NCI-H1694 (cell line): ENCODE measurements around the gene OR2K2.
A peak's percentile ranks its signal among the peaks of the same experiment; 100 is the strongest.
"Not testable (repeated sequence)": the region's sequence is repeated elsewhere in the genome, so short reads cannot be mapped to it uniquely, and the experiment has no call there.

ENCODE experiments used
- DNase-seq: peaks from one replicate; lab custom pipeline; 2025; lab: John Stamatoyannopoulos, UW

Gene OR2K2, protein sequence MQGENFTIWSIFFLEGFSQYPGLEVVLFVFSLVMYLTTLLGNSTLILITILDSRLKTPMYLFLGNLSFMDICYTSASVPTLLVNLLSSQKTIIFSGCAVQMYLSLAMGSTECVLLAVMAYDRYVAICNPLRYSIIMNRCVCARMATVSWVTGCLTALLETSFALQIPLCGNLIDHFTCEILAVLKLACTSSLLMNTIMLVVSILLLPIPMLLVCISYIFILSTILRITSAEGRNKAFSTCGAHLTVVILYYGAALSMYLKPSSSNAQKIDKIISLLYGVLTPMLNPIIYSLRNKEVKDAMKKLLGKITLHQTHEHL

DNA sequence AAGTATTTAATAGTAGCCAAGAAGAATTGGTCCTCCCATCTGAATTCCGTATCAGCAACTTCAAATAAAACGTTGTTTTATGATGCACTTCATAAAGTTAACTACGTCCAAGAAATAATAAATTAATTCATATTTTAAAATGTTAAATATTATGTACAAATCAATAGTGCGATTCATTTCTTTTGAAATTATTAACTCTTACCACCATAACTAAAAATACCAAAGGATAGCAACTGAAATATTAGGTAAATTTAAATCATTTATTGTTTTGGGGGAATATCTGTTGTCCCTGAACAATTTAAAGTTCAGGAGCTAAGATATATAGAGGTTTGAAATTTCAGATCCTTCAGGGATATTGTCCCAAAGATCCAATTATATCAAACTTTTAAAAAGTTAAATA is at the start of gene OR2K2:
Gene OR2K2, minus strand, starts transcription at position 101 of the 400 bp plus-strand sequence. CDS start 1,791 bp downstream, outside the sequence.
- no peak for DNase-seq

DNA sequence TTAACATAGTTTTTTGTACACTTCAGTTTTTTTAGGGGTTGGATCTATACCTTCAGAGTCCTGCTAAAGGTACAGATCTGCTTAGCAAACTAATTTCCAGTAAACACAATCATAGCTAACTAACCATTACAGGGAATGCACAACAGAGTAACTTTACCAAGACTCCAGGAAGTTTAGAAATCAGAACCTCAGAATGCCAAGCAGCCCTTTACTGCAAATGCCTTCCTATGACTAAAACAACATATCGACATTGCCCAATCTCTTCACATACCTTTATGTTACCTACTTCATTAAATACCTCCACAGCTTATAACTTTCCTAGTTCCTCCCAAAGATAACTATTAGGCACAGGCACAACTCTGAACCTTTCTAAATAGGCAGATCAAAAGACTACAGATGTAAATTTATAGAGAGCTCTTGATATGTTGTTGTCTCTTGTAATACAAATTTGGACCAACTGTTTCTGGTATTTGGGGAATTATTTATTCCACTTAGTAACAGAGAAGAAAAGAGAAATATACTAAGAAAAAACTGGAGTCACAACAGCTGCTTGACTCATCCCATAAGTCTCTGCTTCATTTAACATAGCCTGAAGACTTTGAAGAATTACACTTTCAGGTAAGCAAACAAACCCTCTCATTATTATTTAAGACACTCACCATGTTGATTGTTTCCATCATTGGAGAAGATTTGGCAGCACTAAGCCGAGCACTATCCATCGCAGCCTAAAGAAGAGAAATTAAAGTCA is 46.0 kb upstream of the OR2K2 start:
- DNase-seq = no peak

DNA sequence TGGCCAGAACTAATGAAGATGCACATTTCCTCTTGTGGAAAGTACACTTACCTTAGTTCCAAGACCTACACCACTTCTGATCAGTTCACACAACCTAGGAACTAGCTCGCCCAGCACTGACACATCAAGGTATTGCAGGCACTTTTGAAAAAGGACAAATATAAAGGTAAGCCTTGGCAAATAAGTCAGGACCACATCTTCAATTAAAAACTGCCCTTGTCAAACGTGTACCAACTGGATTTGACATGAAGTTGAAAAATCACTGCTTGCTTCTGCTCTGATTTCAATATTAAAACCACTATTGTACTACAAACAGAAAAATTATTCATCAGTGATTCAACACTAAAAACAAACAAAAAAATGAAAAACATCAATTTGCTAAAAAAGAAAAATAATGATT is 45.0 kb upstream of the OR2K2 start:
- DNase-seq = no peak

DNA sequence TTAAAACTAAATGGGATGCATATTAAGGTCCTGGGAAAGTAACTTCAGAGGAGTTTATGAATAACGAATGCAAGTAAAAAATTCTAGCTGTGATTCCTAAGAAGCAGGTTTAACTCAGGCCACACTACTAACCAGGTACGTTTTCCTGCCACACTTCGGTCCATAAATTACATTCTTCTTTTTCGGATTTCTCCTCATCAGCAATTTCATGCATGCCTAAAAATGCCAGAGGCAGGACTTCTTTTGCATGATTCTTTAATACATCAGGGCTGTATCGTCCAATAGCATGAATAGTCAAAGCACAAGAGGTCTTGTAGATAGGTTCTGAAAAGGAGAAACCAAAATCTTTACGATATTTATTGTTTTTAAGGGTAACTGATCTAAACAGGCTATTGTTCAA is 42.3 kb upstream of the OR2K2 start:
- no peak for DNase-seq

DNA sequence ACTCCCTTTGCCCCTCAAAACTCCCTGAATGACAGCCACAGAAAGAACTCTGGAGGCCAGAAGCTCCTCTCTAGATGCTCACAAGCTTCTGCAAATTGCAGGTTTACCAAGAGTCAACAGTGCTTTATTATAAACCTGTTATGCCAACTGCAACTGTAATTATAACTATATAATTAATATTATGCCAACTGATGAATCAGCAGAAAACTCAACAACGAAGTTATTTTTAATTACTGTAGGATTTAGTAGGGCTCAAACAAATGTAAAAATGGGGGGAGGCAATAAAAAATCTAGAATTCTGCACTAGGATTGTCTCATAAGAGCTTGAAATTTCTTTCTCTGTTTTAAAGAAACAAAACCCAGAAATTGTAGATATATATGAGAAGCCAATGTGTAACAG is 37.0 kb upstream of the OR2K2 start:
- no peak for DNase-seq

DNA sequence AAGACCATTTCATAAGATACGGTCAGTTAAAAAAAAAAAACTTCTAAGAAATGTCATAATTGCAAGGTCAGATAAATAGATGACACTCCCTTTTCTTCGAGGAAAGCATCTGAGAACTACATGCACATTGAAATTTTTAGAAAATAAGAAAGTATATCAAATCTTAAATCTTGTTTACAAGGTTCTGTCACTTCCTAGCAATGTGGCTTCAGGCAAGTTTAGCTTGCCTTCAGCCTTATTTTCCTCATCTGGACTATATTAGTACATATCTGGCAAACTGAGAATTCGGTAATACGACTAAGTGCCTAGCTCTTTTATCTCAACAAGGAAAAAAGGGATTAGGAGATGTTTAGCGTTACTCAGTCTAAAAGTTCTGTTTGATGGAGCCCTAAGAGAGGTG is 32.5 kb upstream of the OR2K2 start:
- no peak for DNase-seq

DNA sequence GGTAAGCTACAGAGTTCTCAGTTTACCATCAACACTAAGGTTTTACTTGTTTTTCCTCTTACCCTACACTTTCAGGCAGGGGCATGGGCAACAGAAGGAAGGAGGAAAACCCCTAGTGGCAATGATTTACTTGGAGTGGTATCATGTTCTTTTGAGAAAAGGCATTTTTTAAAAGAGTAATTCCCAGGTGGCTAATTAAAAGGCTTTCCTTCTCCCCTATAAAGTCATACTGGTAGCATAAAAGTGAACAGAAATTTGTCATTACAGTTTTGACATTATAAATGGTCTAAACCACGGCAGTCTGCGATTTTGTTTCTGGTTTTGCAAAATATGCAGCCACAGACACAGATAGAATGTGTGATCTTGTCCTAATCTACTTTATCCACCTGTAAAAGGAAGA is 30.9 kb upstream of the OR2K2 start:
- no peak for DNase-seq

DNA sequence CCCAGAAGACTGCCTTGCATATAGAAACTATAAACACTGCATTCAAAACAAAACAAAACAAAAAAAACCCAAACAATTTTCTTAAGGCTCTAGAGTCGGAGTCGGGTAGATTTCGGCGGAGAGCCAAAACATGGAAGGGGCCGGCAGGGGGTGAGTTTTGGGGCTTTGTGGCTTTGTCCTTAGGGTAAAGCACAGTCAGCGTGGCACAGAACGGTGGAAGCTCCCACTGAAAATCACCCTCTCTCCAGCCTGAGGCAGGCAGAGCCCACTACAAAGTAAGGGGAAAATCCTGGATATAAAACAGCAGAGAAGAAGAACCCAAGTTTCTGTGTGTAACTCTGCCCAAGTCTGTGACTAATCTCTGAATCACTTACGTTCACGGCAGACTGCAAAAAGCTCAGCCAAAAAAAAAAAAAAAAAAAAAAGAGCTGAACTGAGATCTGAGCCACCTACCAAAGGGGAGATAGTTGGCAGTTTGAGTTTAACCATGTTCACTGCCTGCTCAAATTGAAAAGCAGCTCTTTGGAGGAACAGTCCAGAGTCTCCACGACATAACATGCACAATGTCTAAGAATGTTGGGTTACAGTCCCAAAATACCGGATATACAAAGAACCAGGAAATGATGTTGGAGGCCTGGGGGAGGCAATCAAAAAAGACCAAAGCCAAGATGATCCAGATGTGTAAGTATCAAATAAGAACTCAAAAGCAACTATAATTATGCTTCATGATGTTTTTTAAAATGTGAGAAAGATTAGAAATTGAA is 26.6 kb upstream of the OR2K2 start:
- DNase-seq = no peak

DNA sequence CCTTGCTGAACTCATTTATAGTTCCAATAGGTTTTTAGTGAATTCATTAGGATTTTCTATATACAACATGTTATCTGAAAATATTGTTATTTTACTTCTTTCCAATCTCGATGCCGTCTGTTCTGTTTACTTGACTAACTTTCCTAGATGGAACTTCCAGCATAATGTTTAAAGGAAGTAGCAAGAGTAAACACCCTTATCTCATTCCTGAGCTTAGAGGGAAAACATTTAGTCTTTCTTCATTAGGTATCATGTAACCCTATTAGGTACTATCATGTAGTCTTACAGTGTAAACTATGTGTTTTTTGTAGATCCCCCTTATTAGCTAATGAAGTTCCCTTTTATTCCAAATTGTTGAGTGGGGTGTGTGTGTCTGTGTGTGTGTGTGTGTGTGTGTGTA is 22.5 kb upstream of the OR2K2 start:
- no peak for DNase-seq

DNA sequence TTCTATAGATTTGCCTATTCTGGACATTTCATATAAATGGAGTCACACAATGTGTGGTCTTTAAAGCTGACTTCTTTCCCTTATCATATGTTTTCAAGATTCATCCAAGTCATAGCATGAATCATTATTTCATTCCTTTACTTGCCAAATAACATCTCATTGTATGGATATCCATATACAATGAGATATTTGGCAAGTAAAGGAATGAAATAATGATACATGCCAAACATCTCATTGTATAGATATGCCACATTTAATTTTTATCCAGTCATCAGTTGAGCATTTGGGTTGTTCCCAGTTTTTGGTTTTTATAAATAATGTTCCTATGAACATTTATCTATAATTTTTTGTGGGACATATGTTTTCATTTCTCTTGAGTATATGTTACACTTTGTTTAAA is 20.5 kb upstream of the OR2K2 start:
- no peak for DNase-seq

DNA sequence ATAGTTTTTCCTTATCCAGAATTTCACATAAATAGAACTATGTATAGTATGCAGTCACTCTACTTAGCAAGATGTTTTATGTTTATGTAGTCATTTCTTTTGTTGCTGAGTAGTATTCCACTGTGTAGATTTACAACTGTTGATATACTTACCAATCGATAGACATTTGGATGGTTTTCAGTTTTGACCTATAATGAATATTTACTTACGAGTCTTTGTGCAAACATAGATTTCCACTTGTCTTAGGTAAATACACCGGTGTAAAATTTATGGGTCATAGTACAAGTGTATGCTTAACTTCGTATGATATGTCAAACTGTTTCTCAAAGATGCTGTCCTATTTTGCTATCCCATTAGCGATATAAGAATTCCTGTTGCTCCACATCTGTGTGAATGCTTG is 19.7 kb upstream of the OR2K2 start:
- no peak for DNase-seq

DNA sequence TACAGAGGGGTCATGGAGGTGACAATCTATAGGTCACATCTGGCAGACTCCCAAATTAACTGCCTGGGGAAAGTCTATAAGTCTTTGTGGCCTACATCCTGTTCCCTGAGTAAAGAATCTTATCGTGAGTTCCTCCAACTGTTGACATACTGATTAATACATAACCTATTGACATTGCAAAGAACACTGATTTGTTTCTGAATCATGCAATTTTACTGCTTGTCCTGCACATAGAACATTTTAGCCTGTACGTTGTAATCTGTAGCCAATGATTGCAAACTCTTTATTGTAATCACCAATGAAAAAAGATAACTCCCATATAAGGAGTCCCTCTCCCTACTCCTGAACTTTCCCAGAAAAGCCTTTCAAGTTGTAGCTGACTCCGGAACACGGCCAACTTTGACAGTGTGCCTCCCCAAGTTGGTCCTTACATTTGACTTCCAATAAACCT is 18.8 kb upstream of the OR2K2 start:
- DNase-seq = no peak

DNA sequence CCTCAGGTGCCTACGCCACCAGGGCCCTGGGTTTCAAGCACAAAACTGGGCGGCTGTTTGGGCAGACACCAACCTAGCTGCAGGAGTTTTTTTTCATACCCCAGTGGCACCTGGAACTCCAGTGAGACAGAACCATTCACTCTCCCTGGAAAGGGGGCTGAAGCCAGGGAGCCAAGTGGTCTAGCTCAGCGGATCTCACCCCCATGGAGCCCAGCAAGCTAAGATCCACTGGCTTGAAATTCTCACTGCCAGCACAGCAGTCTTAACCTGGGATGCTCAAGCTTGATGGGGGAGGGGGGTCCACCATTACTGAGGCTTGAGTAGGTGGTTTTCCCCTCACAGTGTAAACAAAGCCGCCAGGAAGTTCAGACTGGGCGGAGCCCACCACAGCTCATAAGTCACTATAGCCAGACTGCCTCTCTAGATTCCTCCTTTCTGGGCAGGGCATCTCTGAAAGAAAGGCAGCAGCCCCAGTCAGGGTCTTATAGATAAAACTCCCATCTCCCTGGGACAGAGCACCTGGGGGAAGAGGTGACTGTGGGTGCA is 4.4 kb upstream of the OR2K2 start:
- DNase-seq = not testable (repeated sequence)

DNA sequence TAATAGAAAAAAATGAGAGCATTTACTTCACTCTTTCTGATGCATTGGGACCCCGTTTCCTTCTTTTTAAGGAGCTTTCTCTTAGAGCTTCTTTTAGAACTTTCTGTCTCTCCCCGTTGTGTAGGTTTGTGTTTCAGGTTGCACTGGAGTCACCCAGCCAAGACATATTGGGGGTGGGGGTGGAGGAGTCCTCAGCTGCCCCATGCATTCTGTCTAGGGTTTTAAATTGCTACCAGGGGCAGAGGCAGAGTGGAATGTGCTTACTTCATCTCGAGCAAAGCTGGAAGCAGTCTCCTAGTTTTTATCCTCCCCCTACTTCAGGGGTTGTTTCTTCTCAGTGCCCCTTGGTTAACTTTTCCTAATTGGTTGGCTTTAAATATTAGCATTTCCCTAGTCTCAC is 9.4 kb downstream of the OR2K2 start:
- no peak for DNase-seq

DNA sequence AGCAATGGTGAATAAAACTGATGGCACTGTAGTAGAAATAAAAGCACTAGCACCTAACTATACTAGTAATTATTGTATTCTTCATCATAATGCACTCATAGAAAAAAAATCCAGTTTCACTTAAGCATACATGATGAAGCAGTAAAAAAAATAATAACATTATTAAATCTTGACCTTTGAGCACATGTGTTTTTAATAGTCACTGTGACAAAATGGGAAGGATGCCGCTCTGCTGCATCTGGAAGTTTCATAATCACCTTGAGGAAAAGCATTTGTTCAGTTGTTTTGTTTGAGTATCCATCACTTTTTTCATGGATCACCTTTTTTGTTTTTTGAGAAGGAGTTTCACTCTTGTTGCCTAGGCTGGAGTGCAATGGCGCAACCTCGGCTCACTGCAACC is 13.2 kb downstream of the OR2K2 start:
- DNase-seq = no peak

DNA sequence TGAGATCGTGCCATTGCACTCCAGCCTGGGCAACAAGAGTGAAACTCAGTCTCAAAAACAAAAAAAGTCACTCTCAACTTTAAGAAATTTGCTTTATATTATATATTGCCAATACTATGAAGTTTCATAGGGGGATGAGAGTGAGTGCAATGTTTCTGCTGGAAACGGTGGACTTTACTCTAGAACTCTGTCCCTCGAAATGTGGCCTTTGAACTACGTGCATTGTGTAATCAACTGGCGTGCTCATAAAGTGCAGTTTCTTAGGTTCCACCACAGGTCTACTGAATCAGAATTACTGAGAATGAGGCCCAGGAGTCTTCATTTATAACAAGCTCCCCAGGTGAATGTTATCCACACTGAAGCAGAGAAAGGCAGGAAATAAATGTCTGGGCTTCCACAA is 24.1 kb downstream of the OR2K2 start:
- DNase-seq = no peak

DNA sequence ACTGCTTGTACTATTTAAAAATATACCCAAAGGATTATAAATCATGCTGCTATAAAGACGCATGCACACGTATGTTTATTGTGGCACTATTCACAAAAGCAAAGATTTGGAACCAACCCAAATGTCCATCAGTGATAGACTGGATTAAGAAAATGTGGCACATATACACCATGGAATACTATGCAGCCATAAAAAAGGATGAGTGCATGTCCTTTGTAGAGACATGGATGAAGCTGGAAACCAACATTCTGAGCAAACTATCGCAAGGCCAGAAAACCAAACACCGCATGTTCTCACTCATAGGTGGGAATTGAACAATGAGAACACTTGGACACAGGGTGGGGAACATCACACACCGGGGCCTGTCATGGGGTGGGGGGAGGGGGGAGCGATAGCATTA is 26.0 kb downstream of the OR2K2 start:
- not testable (repeated sequence) for DNase-seq

DNA sequence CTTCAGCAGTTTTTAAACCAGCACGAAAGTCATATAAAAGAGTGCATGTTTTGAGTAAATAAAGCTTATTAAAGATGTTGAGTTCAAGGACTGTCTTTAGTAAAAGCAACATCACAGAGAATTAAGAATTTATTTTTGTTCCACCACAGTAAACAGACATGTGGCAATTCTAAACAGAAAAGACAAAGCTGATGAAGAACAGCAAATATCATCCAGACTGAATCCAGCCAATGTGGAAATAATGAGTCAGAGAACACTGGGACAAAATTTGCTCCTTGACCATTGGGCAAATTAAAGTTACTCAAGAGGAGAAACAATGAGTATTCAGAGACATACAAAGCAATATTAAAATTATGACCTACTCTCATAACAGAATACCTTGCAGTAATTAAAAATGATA is 28.8 kb downstream of the OR2K2 start:
- DNase-seq = no peak

DNA sequence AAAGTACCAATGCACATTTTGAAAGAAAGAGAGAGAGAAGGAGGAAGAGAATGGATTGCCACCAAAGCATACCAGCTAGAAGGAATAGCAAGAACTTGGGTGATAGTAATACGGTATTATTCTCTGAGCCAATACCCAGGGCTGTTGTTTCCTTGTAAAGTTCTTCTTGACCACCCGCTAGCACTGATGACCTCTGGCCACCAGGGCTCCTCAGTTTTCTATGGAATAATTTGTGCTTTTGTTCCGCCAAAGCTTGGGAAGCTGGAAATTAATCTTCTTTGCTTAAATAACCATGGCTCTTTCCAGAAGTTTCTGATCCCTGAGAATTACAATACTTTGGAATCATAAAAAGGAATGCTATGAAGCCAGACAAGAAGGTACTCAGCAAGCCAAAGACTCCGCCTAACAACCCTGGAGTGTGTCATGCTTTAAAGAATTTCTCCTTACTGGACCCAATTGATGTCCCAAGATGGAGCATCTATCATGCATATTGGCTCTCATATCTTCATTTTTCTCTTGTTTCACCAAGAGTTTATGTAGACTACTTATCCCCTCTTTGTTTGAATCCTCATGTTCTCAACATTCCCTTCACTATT is 29.8 kb downstream of the OR2K2 start:
- no peak for DNase-seq

DNA sequence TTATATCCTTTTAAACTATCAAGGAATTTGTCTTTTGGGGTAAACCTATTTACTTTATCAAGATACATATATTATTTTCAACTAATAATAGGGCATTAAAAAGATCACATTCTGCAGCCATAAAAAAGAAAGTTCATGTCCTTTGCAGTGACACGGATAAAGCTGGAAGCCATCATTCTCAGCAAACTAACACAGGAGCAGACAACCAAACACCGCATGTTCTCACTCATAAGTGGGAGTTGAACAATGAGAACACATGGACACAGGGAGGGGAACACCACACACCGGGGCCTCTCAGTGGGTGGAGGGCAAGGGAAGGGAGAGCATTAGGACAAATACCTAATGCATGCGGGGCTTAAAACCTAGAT is 30.4 kb downstream of the OR2K2 start:
- not testable (repeated sequence) for DNase-seq

DNA sequence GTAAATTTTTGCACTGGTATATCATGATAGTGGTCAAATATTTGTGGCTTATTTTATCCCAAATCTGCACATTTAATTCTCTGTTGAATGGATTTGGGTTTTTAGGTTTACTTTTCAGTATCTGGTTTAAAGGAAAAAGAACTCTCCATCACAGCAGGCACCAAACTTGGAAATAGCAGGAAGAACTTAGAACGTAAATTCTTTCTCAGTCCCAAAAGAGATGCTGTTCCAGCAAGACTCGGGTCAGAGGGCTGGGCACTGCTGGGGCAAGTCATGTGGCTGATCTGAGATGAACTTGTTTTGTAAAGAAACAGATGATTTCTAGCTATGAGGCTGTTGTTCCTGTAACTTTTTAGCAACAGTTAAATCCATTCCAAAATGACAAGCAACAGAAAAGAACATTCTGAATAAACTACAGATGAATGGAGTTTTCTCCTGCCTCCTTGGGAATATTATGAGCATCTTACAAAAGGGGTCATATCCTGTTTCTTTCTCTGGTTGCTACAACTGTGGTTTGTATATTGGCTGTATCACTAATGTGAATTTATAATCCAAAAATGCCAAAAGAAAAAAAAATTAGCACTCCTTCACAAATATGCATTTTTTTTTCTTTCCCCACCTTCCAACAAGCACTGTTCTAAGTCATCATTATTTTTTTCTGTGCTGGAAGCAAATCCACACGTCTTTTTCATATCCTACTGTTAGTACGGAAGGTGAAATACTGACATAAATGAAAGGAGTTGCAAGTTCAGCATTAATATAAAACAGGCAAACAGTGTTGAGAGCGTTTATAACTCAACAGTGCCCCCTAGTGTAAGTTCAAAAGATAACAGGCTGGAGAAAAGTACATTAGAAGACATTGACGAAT is 31.1 kb downstream of the OR2K2 start:
- DNase-seq = peak; percentile 35
